DOHH2 (cell line): ENCODE measurements around the gene EVL.

ENCODE experiments used
- EZH2phosphoT487 ChIP-seq: fragments of 200-600 bp; sonication (generic); IDR thresholded peaks from 2 replicates; pipeline ENCODE4 v1.6.1; 2017; ENCODE audit warnings: borderline replicate concordance, mild to moderate bottlenecking, antibody characterized with exemption, low read length, moderate library complexity, mixed read lengths
- TF ChIP-seq, protein P1 (sequence below): fragments of 200-600 bp; sonication (generic); IDR thresholded peaks from one replicate; pipeline ENCODE4 v1.5.1; 2014; ENCODE audit warnings: antibody characterized with exemption, mild to moderate bottlenecking, low read depth, low read length; ENCODE audit not compliant: poor library complexity, severe bottlenecking

DNA sequence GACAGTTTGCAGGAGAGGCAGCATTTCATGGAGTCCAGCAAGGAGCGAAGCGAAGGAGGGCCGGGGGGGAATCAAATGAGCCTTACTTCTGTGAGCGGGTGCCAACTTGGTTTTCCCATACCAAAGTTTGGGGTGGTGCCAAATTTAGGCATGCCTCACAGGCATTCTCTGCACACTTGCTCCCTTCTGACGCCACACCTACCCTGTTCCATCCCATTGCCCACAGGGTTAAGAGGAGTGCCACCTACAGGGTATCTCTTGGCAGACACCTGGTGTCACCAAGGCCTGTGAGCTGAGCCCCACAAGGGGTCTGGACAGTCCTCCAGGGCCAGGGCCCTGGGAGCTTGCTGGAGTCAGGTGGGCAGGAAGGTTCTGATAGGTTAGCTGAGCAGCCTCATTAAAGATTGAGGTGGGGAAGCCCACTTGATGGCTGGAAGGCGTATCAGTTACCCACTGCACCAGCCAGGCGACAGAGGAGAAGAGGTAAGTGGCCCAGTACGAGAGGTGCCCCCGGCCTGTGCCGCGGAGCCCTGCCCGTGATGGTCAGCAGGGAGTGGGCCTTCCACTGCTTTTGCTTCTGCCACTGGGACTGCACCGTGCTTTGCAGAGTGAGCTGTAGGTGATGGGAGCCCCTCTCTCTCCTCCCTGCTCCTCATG lies 49.0 kb downstream of the EVL start:
- TF ChIP-seq, protein P1, sequence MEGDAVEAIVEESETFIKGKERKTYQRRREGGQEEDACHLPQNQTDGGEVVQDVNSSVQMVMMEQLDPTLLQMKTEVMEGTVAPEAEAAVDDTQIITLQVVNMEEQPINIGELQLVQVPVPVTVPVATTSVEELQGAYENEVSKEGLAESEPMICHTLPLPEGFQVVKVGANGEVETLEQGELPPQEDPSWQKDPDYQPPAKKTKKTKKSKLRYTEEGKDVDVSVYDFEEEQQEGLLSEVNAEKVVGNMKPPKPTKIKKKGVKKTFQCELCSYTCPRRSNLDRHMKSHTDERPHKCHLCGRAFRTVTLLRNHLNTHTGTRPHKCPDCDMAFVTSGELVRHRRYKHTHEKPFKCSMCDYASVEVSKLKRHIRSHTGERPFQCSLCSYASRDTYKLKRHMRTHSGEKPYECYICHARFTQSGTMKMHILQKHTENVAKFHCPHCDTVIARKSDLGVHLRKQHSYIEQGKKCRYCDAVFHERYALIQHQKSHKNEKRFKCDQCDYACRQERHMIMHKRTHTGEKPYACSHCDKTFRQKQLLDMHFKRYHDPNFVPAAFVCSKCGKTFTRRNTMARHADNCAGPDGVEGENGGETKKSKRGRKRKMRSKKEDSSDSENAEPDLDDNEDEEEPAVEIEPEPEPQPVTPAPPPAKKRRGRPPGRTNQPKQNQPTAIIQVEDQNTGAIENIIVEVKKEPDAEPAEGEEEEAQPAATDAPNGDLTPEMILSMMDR: no peak
- TF ChIP-seq EZH2phosphoT487: no peak
